ENCODE measurements around the gene CD151. TPM values are rescaled to one million over a fixed set of nuclear protein-coding genes. Genes with fewer than 3 reads are reported as not detected.
A peak's percentile ranks its signal among the peaks of the same experiment; 100 is the strongest.

The CD151 gene
- total RNA-seq, 5 donors from 2014 or later (not counting 1 experiment from before 2014, with no cell fraction given), result 14.9 to 28.2 (median 25.6) TPM

- ATAC-seq (replicated peaks in 1 of 4), result peak in 3 of 4 experiments; percentile 3 to 26 (median 22)
These were observed 5.4 kb upstream of the CD151 start for GRCh38 chr11:827146-827896.

DNA sequence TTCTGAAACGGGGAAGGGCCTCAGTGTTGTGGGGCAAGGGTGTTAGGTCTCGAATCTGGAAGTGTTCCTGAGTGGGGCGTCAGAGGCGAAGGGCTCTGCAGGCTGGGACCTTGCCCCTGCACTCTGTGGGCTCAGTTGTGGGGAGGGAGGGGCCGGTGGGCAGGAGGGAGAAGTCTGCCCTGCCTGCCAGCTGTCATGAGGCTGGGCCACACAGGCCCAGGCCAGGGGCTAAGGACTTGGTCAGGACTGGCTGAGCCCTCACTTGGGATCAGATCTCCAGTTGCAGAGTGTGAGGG lies 4.9 kb upstream of the CD151 start, which contains the start of gene CRACR2B:
Gene CRACR2B, plus strand, starts transcription at position 23 of the 296 bp plus-strand sequence. CDS start 689 bp downstream, outside the sequence.
- peak within 1 kb of the TSS in 1 of 2 donors; percentile 55 for H3K27ac Mint-ChIP-seq
- Histone ChIP-seq H3K4me3 (ENCODE audit: control insufficient read depth in 1 of 2, extremely low read depth in 1 of 2, low read length in 1 of 2) (peak within 1 kb of the TSS; percentile 38 to 62), H3K9me3 (no peaks in the 10 kb centered on the region), H3K36me3 (ENCODE audit: control insufficient read depth in 2 of 2, extremely low read depth in 1 of 2, insufficient read depth in 1 of 2, low read length in 1 of 2) (peaks cover 7 to 16% of the 10 kb centered on the region in 2 donors), H3K4me1 (ENCODE audit: control insufficient read depth in 1 of 2, extremely low read depth in 1 of 2, insufficient read depth in 2 of 2, low read length in 2 of 2) (peaks cover 20 to 72% of the 10 kb centered on the region in 2 experiments), H3K27ac (ENCODE audit: low read length) (no peak within 1 kb of the TSS), H3K27me3 (replicated peaks in 1 of 2; ENCODE audit: control insufficient read depth in 2 of 2, extremely low read depth in 1 of 2, insufficient read depth in 2 of 2, low read length in 1 of 2) (peaks cover 0 to 73% of the 10 kb centered on the region in 2 experiments)
- H3K36me3 Mint-ChIP-seq, result peaks cover 10% of the 10 kb centered on the region
- peak within 1 kb of the TSS; percentile 65 to 78 (median 72) for H3K4me3 Mint-ChIP-seq
- DNase-seq, result no peak
- ChIA-PET CTCF (no interaction called here), POLR2A (no interaction called here)
- 48% methylated on average over 3 of the region's 5 CpGs for WGBS (ENCODE audit: insufficient coverage)
- ATAC-seq (replicated peaks in 1 of 4), result no peak
- no peaks in the 10 kb centered on the region for H3K9me3 Mint-ChIP-seq
- H3K27me3 Mint-ChIP-seq, result peaks cover 9 to 37% of the 10 kb centered on the region in 2 donors
- H3K4me1 Mint-ChIP-seq, result peaks cover 23 to 41% (median 30%) of the 10 kb centered on the region in 3 donors

More at GRCh38 chr11:827146-827896, 5.4 kb upstream of the CD151 start:
- Mint-ChIP-seq H3K27me3 (peaks cover 9 to 36% of the 10 kb centered on the region in 2 donors), H3K4me3 (peak overlapping the region; percentile 55 to 78 (median 59)), H3K4me1 (peaks cover 23 to 41% (median 30%) of the 10 kb centered on the region in 3 donors), H3K27ac (peak overlapping the region in 1 of 2 donors; percentile 55), H3K36me3 (peaks cover 13% of the 10 kb centered on the region), H3K9me3 (no peaks in the 10 kb centered on the region)
- ChIA-PET CTCF (no interaction called here), POLR2A (no interaction called here)
- DNase-seq, result no peak
- H3K27ac ChIP-seq (ENCODE audit: low read length), result no peak overlapping the region
- H3K9me3 ChIP-seq, result no peaks in the 10 kb centered on the region
- peaks cover 7 to 20% of the 10 kb centered on the region in 2 donors for H3K36me3 ChIP-seq (ENCODE audit: control insufficient read depth in 2 of 2, extremely low read depth in 1 of 2, insufficient read depth in 1 of 2, low read length in 1 of 2)
- 5% methylated on average over 63 of the region's 66 CpGs for WGBS (ENCODE audit: insufficient coverage)
- H3K27me3 ChIP-seq (replicated peaks in 1 of 2; ENCODE audit: control insufficient read depth in 2 of 2, extremely low read depth in 1 of 2, insufficient read depth in 2 of 2, low read length in 1 of 2), result peaks cover 0 to 73% of the 10 kb centered on the region in 2 experiments
- H3K4me3 ChIP-seq (ENCODE audit: control insufficient read depth in 1 of 2, extremely low read depth in 1 of 2, low read length in 1 of 2), result peak overlapping the region; percentile 38 to 62
- peaks cover 20 to 70% of the 10 kb centered on the region in 2 experiments for H3K4me1 ChIP-seq (ENCODE audit: control insufficient read depth in 1 of 2, extremely low read depth in 1 of 2, insufficient read depth in 2 of 2, low read length in 2 of 2)

- H3K4me3 Mint-ChIP-seq, result peak overlapping the region; percentile 55 to 78 (median 59)
- peaks cover 7 to 14% of the 10 kb centered on the region in 2 donors for H3K36me3 ChIP-seq (ENCODE audit: control insufficient read depth in 2 of 2, extremely low read depth in 1 of 2, insufficient read depth in 1 of 2, low read length in 1 of 2)
- CTCF ChIA-PET, result no interaction called here
- ATAC-seq (replicated peaks in 1 of 4), result no peak
- POLR2A ChIA-PET, result no interaction called here
- H3K27me3 Mint-ChIP-seq, result peaks cover 9 to 37% of the 10 kb centered on the region in 2 donors
- peak overlapping the region in 1 of 2 donors; percentile 63 for H3K4me3 ChIP-seq (ENCODE audit: control insufficient read depth in 1 of 2, extremely low read depth in 1 of 2, low read length in 1 of 2)
- H3K9me3 Mint-ChIP-seq, result no peaks in the 10 kb centered on the region
- H3K9me3 ChIP-seq, result no peaks in the 10 kb centered on the region
- no peak overlapping the region for H3K27ac ChIP-seq (ENCODE audit: low read length)
- H3K27me3 ChIP-seq (replicated peaks in 1 of 2; ENCODE audit: control insufficient read depth in 2 of 2, extremely low read depth in 1 of 2, insufficient read depth in 2 of 2, low read length in 1 of 2), result peaks cover 0 to 76% of the 10 kb centered on the region in 2 experiments
- H3K4me1 ChIP-seq (ENCODE audit: control insufficient read depth in 1 of 2, extremely low read depth in 1 of 2, insufficient read depth in 2 of 2, low read length in 2 of 2), result peaks cover 22 to 76% of the 10 kb centered on the region in 2 experiments
- WGBS (ENCODE audit: insufficient coverage), result 80% methylated on average over 14 of the region's 21 CpGs
- DNase-seq, result no peak
- peaks cover 23 to 41% (median 30%) of the 10 kb centered on the region in 3 donors for H3K4me1 Mint-ChIP-seq
- H3K36me3 Mint-ChIP-seq, result peaks cover 7% of the 10 kb centered on the region
- no peak overlapping the region for H3K27ac Mint-ChIP-seq
These were observed 4.1 kb upstream of the CD151 start for GRCh38 chr11:828506-829175.

- POLR2A ChIA-PET, result interaction anchor here in 1 of 2 donors (0.6 kb wide), 1 partner anchor 18 kb away, joined by 5 read pairs; no protein-coding TSS in a partner anchor
- ATAC-seq (replicated peaks in 1 of 4) (no peak), DNase-seq (no peak)
- no peaks in the 10 kb centered on the region for H3K9me3 ChIP-seq
- peaks cover 0 to 81% of the 10 kb centered on the region in 2 experiments for H3K27me3 ChIP-seq (replicated peaks in 1 of 2; ENCODE audit: control insufficient read depth in 2 of 2, extremely low read depth in 1 of 2, insufficient read depth in 2 of 2, low read length in 1 of 2)
- Mint-ChIP-seq H3K36me3 (peaks cover 7% of the 10 kb centered on the region), H3K4me3 (peak overlapping the region in 1 of 3 donors; percentile 78), H3K27me3 (peaks cover 9 to 37% of the 10 kb centered on the region in 2 donors), H3K27ac (no peak overlapping the region), H3K9me3 (no peaks in the 10 kb centered on the region), H3K4me1 (peaks cover 23 to 48% (median 35%) of the 10 kb centered on the region in 3 donors)
- H3K36me3 ChIP-seq (ENCODE audit: control insufficient read depth in 2 of 2, extremely low read depth in 1 of 2, insufficient read depth in 1 of 2, low read length in 1 of 2), result peaks cover 5 to 8% of the 10 kb centered on the region in 2 donors
- H3K27ac ChIP-seq (ENCODE audit: low read length), result no peak overlapping the region
- H3K4me3 ChIP-seq (ENCODE audit: control insufficient read depth in 1 of 2, extremely low read depth in 1 of 2, low read length in 1 of 2), result peak overlapping the region in 1 of 2 donors; percentile 63
- H3K4me1 ChIP-seq (ENCODE audit: control insufficient read depth in 1 of 2, extremely low read depth in 1 of 2, insufficient read depth in 2 of 2, low read length in 2 of 2), result peaks cover 22 to 82% of the 10 kb centered on the region in 2 experiments
- CTCF ChIA-PET, result no interaction called here
- WGBS (ENCODE audit: insufficient coverage), result 14% methylated on average over 38 of the region's 40 CpGs
These were observed 3.4 kb upstream of the CD151 start for GRCh38 chr11:829176-829846.

GRCh38 chr11:829847-830294 lies 2.9 kb upstream of the CD151 start:
- H3K4me1 ChIP-seq (ENCODE audit: control insufficient read depth in 1 of 2, extremely low read depth in 1 of 2, insufficient read depth in 2 of 2, low read length in 2 of 2), result peaks cover 22 to 88% of the 10 kb centered on the region in 2 experiments
- H3K27ac ChIP-seq (ENCODE audit: low read length), result no peak overlapping the region
- Mint-ChIP-seq H3K36me3 (peaks cover 5% of the 10 kb centered on the region), H3K27ac (no peak overlapping the region), H3K27me3 (peaks cover 9 to 37% of the 10 kb centered on the region in 2 donors), H3K4me3 (peak overlapping the region; percentile 34 to 78 (median 44)), H3K4me1 (peaks cover 23 to 49% (median 35%) of the 10 kb centered on the region in 3 donors), H3K9me3 (no peaks in the 10 kb centered on the region)
- no peak for DNase-seq
- POLR2A ChIA-PET, result interaction anchor here in 1 of 2 donors (0.6 kb wide), 1 partner anchor 19 kb away, joined by 5 read pairs; no protein-coding TSS in a partner anchor
- H3K4me3 ChIP-seq (ENCODE audit: control insufficient read depth in 1 of 2, extremely low read depth in 1 of 2, low read length in 1 of 2), result peak overlapping the region; percentile 31 to 63
- peaks cover 0 to 5% of the 10 kb centered on the region in 2 donors for H3K36me3 ChIP-seq (ENCODE audit: control insufficient read depth in 2 of 2, extremely low read depth in 1 of 2, insufficient read depth in 1 of 2, low read length in 1 of 2)
- peaks cover 0 to 87% of the 10 kb centered on the region in 2 experiments for H3K27me3 ChIP-seq (replicated peaks in 1 of 2; ENCODE audit: control insufficient read depth in 2 of 2, extremely low read depth in 1 of 2, insufficient read depth in 2 of 2, low read length in 1 of 2)
- CTCF ChIA-PET, result no interaction called here
- ATAC-seq (replicated peaks in 1 of 4), result peak; percentile 1 to 3 (median 1)
- no peaks in the 10 kb centered on the region for H3K9me3 ChIP-seq
- WGBS (ENCODE audit: insufficient coverage), result 4% methylated on average over 39 of the region's 39 CpGs
